GM08714 (cell line): ENCODE measurements around the gene TENT5D.
"Not testable (repeated sequence)": the region's sequence is repeated elsewhere in the genome, so short reads cannot be mapped to it uniquely, and the experiment has no call there.

Source experiments
- H3K4me3 ChIP-seq: fragments of 200-500 bp; sonication (Bioruptor generic); 2 replicates; pipeline ENCODE4 v1.5.1; 2014; ENCODE audit warnings: mild to moderate bottlenecking, low read length, inconsistent platforms
- ZNF274 ChIP-seq: IDR thresholded peaks from 2 replicates; pipeline ENCODE4 v1.6.1; 2012; ENCODE audit warnings: mild to moderate bottlenecking, low read depth, low read length

Gene TENT5D

DNA sequence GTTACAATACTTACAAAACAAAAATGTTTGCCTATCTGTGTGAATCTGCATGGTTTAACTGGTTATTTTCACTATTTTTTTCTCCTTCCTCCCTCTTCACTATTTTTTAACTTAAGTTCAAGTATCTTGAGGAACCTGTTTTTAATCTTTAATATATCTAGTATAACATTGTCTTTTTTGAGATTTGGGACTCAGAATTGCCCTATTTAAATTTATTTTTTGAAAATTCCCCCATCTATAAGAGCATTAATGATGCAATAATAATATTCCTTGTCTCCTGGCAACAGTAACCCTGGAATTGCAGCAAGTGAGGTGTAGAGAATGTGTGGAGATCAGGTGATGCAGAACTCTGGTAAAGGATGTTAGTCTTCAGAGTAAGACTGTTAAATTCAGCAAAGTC, at the start of gene TENT5D:
TSS of gene TENT5D (plus strand) at position 301 of the 400 bp plus-strand sequence. CDS start 22,093 bp downstream, outside the sequence.
- no peak for TF ChIP-seq ZNF274
- no peak within 1 kb of the TSS for H3K4me3 ChIP-seq

DNA sequence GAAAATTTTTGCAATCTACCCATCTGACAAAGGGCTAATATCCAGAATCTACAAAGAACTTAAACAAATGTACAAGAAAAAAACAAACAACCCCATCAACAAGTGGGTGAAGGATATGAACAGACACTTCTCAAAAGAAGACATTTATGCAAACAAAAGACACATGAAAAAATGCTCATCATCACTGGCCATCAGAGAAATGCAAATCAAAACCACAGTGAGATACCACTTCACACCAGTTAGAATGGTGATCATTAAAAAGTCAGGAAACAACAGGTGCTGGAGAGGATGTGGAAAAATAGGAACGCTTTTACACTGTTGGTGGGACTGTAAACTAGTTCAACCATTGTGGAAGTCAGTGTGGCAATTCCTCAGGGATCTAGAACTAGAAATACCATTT, 34.6 kb upstream of the TENT5D start:
- not testable (repeated sequence) for H3K4me3 ChIP-seq

DNA sequence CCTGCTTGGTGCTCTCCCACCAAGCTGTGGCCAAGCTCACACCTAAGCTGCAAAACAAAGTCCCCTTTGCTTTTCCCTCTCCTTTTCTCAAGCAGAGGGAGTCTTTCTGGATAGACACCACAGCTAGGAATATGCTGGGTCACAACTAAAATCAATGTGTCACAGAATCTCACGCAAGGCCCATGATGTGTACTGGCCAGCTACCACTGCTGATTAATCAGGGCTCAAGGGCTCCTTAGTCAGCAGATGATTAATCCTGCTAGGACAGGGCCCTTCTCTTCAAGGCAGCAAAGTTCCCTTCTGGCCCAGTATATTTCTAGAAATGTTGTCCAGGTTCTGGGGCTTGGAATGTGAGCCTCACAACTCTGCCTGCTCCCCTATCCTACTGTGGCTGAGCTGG, 32.0 kb upstream of the TENT5D start:
- TF ChIP-seq ZNF274 = no peak
- H3K4me3 ChIP-seq = no peak overlapping the region

DNA sequence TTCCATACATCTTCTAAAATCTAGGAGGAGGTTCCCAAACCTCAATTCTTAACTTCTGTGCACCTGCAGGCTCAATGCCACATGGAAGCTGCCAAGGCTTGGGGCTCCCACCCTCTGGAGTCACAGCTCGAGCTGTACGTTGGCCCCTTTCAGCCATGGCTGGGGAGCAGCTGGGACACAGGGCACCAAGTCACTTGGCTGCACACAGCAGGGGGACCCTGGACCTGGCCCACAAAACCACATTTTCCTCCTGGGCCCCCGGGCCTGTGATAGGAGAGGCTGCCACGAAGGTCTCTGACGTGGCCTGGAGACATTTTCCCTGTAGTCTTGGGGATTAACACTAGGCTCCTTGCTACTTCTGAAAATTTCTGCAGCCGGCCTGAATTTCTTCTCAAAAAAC, 8.2 kb upstream of the TENT5D start:
- TF ChIP-seq ZNF274 = no peak
- no peak overlapping the region for H3K4me3 ChIP-seq

DNA sequence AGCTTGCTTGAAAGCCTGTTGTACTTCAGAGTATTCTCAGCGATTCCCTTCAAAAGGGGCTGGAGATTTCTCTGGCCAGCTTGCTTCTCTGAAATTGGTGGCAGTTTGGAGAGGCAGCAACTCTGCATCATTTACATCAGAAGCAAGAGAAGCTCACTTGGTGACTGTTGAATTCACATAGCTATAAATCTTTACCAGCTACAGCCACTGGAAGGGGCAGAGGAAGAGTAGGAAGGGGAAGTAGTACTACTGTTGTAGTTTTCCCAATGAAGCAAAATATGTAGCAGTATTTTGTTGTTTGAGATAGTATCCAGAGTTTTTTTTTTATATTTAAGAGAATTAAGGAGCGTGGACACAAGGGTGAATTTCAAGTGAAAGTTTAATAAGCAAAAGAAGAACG, 2.8 kb downstream of the TENT5D start:
- no peak overlapping the region for H3K4me3 ChIP-seq
- TF ChIP-seq ZNF274 = no peak

DNA sequence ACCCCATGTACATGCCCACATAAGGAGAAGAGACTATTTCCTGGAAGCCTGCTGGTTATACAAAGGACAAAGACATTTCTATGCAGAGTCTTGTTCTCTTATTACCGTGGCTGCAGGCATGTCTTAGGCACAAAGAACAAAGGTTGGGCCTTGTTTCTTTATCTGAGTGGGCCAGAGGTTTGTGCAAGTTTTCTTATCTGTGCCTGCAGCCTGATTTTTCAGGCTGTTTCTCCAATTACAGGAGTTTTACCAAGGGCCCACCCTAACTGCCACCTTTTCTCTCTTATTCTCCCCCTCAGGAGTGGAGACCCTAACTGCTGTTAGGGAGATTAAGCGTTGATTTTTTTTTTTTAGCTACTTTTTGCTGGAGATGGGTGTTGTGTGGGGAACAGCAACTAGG, 3.5 kb downstream of the TENT5D start:
- no peak for TF ChIP-seq ZNF274
- no peak overlapping the region for H3K4me3 ChIP-seq

DNA sequence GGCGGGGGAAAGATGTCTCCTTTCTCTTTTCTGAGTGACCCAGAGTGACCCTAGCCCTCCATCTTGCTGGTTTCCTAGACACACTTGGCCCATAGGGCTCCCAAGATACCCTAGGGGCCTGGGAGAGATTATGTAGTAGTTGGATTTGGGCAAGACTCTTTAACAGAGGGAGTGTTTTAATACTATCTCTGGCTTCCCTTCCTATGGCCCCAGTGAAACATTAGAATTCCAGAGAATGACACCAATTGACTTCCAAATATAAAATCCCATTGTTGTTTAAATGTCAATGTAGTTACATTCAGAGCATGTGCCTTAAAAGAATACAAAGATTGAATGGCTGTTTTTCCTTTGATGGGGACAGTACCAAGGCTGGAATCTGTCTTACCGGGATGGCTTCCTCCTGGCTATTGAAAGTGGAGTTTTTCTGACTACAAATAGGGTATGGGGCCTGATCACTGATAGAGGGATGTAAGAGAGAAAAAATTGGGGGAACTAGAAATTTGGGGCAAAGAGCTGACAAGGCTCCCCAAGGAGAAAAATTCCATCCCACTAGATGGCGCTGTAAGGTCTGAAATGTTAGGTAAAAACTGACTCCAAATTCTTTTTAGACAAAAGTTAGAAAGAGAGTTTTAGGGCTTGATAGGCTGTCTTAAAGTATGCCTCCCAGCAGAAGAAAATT, 10.7 kb downstream of the TENT5D start:
- TF ChIP-seq ZNF274 = no peak
- H3K4me3 ChIP-seq = no peak overlapping the region

DNA sequence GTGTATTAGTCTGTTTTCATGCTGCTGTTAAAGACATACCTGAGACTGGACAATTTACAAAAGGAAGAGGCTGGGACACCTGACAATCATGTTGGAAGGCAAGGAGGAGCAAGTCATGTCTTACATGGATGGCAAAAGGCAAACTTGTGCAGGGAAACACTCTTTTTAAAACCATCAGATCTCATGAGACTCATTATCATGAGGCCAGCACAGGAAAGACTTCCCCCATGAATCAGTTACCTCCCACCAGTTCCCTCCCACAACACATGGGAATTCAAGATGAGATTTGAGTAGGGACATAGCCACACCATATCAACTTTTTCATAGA, 11.2 kb downstream of the TENT5D start:
- no peak for TF ChIP-seq ZNF274
- H3K4me3 ChIP-seq = no peak overlapping the region

DNA sequence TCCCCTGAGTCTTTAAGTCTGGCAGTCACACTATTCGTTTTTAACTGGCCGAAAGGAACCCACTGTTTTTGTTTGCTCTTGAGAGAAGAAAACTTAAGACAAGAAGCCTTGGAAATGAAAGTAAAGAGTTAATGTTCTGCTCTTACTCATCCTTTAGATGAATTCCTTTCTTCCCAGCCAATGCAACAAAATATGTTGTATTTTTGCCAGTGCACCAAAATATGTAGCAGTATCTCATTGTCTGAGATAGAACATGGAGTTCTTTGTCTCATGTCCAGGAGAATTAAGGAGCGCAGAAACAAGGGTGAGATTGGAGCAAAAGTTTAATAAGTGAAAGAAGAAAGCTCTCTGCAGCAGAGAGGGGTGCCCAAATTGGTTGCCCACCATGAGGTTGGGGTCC, 12.2 kb downstream of the TENT5D start:
- H3K4me3 ChIP-seq = no peak overlapping the region
- TF ChIP-seq ZNF274 = no peak

DNA sequence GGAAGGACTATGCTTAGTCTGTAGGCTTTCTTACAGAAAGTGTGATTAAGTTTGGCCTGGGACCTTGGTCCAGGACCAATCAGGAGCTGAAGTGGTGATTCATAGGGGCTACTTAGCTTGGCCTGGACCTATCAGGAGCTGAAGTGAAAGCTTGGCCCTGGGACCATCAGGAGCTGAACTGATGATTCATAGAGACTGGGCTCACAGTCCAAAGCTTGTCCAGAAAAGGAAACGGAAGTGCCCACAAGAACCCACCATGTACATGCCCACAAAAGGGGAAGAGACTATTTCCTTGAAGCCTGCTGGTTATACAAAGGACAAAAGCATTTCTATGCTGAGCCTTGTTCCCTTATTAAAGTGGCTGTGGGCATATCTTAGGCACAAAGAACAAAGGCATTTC, 12.6 kb downstream of the TENT5D start:
- TF ChIP-seq ZNF274 = no peak
- H3K4me3 ChIP-seq = no peak overlapping the region

DNA sequence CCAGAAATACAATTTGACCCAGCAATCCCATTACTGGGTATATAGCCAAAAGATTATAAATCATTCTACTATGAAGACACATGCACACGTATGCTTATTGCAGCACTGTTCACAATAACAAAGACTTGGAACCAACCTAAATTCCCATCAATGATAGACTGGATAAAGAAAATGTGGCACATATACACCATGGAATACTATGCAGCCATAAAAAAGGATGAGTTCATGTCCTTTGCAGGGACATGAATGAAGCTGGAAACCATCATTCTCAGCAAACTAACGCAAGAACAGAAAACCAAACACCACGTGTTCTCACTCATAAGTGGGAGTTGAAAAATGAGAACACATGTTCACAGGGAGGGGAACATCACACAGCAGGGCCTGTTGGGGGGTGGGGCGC, 47.9 kb downstream of the TENT5D start:
- H3K4me3 ChIP-seq = not testable (repeated sequence)

DNA sequence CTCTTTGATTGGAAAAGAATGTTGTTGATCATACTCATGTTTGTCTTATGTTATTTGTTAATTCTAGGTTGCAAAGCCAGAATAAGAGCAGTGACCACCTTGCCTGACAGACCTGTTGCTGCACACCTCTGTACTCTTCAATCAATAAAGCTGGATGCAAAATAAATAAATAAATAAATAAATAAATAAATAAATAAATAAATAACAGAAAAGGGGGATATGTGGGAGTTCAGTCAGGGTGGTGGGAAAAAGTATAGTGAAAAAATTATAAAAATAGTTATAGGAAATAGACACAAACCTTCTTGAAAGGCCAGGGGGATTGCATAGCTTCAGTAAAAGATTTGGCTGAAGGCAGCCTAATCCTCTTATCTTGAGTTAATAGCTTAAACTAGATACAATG, 51.3 kb downstream of the TENT5D start:
- no peak for TF ChIP-seq ZNF274

DNA sequence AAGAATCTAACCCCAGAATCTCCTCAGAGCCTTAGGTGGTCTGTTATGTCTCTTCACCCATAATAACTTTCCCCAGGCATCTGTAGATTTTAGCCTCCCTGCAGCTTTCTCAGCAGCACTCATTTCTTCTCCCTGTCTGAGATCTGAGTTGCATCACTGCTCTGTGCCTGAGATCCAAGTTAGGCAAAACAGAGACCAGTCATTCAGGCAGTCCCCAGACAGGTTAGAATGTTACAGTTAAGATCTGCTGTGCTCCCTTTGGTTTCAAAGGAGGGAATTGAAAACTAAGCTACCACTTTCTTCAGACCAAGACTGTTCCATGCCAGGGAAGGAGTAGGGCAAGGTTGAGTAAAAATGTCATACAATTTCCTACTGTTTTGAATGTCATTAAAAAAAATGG, 65.3 kb downstream of the TENT5D start:
- no peak for TF ChIP-seq ZNF274
- H3K4me3 ChIP-seq = no peak overlapping the region

More for the DNA sequence above, 51.3 kb downstream of the TENT5D start:
- H3K4me3 ChIP-seq = no peak overlapping the region

DNA sequence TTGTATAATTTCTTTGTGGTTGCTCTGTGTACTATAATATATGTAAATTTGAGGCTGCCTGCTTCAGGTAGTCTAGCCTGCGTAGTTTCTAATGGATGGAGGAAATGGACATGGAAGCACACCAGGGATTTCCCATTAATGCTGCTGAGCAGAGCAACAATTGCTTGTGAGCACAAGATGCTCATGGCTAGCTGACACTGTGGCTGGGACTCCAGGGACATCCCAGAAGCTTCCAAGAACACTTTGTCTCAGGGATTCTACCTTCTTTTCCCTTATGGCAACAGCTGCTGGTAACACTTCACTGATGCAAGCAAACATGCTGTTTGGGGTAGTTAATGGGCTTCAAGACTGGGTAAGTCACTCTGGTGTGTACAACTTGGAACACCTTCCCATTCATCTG, 66.1 kb downstream of the TENT5D start:
- no peak for TF ChIP-seq ZNF274

DNA sequence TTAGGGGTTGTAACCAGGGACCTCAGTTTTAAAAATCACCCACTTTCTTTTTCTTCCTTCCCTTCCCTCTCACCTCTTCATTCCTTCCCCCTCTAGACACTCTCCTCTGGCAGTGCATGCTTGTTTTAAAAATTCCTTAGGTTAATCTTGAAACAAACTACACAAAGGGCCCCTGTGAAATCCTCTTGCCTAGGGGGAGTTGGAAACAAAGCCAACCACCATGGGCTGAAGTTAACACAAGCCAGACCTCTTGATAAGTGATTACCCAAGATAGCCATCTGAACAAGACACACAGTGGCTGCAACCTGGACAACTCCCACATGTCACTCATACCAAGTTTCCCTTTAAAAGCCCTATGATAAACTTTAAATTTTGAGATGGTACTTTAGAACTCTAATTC, 68.9 kb downstream of the TENT5D start:
- no peak overlapping the region for H3K4me3 ChIP-seq
- TF ChIP-seq ZNF274 = no peak

More for the DNA sequence above, 66.1 kb downstream of the TENT5D start:
- no peak overlapping the region for H3K4me3 ChIP-seq
